Vein endothelial cell (primary cell): ENCODE measurements around the gene APCS. TPM values are rescaled to one million over a fixed set of nuclear protein-coding genes. Genes with fewer than 3 reads are reported as not detected.

Experiments used
- total RNA-seq: library from RNA; depleted of rRNA; stranded (reverse); fragments of >200 nt; gene quantifications from 2 replicates; pipeline ENCODE4 v1.2.3, GENCODE V29; 2012

The APCS gene, protein sequence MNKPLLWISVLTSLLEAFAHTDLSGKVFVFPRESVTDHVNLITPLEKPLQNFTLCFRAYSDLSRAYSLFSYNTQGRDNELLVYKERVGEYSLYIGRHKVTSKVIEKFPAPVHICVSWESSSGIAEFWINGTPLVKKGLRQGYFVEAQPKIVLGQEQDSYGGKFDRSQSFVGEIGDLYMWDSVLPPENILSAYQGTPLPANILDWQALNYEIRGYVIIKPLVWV
- total RNA-seq, result not detected in 2 replicates

DNA sequence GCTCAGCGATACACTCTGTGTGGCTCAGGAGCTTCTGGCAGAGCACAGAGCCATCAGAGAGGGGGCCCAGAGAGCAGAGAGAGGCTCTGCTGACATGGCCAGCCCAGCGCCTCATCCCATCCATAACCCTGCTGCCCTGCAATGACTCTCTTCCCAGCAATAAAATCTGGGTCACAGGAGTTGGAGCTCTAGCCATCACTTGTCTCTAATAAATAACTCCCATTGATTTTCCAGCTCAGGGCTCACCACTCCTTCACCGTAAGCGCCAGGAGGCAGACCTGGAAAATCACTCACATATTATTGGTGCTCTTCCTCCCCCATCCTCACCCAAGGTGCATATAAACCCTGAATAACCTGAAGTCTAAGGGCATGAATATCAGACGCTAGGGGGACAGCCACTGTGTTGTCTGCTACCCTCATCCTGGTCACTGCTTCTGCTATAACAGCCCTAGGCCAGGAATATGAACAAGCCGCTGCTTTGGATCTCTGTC is at the start of gene APCS:
APCS (plus strand) TSS at position 366 of the 491 bp plus-strand sequence; CDS start at position 462, 96 bp downstream.

Other genes starting within 250 kb of the APCS start
- not detected in 2 replicates for gene OR10J4, start 155.6 kb upstream of the APCS start, total RNA-seq
- gene OR10J1, start 148.1 kb upstream of the APCS start, total RNA-seq, result not detected in 2 replicates
- not detected in 2 replicates for gene OR10J5, start 51.8 kb upstream of the APCS start, total RNA-seq
- 0.10 TPM in 1 of 2 replicates, not detected in the other for gene CRP, start 126.8 kb downstream of the APCS start, total RNA-seq
- gene DUSP23, start 193.1 kb downstream of the APCS start, total RNA-seq, result 49.9 and 63.4 TPM in 2 replicates
- not detected in 2 replicates for gene FCRL6, start 214.5 kb downstream of the APCS start, total RNA-seq
- gene SLAMF8, start 239.0 kb downstream of the APCS start, total RNA-seq, result not detected in 2 replicates